Measurements from ENCODE around the gene IMP3. TPM values are rescaled to one million over a fixed set of nuclear protein-coding genes. Genes with fewer than 3 reads are reported as not detected.

Gene IMP3
- total RNA-seq, 1 experiment from 2014 or later: 127 TPM

- DNase-seq (ENCODE audit: low read depth): peak; percentile 82
Observed at GRCh38 chr15:75620841-75621391, 19.1 kb downstream of the IMP3 start.

GRCh38 chr15:75620058-75620820 lies 19.8 kb downstream of the IMP3 start:
- DNase-seq (ENCODE audit: low read depth): peak; percentile 64

GRCh38 chr15:75616766-75617165 lies 23.3 kb downstream of the IMP3 start:
- DNase-seq (ENCODE audit: low read depth): no peak

GRCh38 chr15:75606711-75607699 lies 33.0 kb downstream of the IMP3 start:
- DNase-seq (ENCODE audit: low read depth): no peak

- no peak for DNase-seq (ENCODE audit: low read depth)
Observed at GRCh38 chr15:75606026-75606425, 34.0 kb downstream of the IMP3 start.

GRCh38 chr15:75599401-75599800 lies 40.6 kb downstream of the IMP3 start:
- peak; percentile 28 for DNase-seq (ENCODE audit: low read depth)

- DNase-seq (ENCODE audit: low read depth): no peak
Observed at GRCh38 chr15:75598361-75598760, 41.7 kb downstream of the IMP3 start.

GRCh38 chr15:75597667-75598341 lies 42.2 kb downstream of the IMP3 start:
- DNase-seq (ENCODE audit: low read depth): no peak

- no peak for DNase-seq (ENCODE audit: low read depth)
Observed at GRCh38 chr15:75596703-75597345, 43.2 kb downstream of the IMP3 start.

GRCh38 chr15:75594276-75594675 lies 45.7 kb downstream of the IMP3 start:
- no peak for DNase-seq (ENCODE audit: low read depth)

GRCh38 chr15:75591655-75592364 lies 48.2 kb downstream of the IMP3 start:
- no peak for DNase-seq (ENCODE audit: low read depth)

- no peak for DNase-seq (ENCODE audit: low read depth)
Observed at GRCh38 chr15:75590239-75590638, 49.8 kb downstream of the IMP3 start.

Other genes starting within 250 kb of the IMP3 start
- gene SIN3A, start 188.5 kb downstream of the IMP3 start, total RNA-seq (2014; rRNA removed; shearing (Covaris generic)): 22.8 and 29.7 TPM in 2 replicates
- gene PTPN9, start 60.9 kb downstream of the IMP3 start, total RNA-seq (2014; rRNA removed; shearing (Covaris generic)): 22.4 and 27.8 TPM in 2 replicates
- gene SNUPN, start 14.5 kb downstream of the IMP3 start, total RNA-seq (2014; rRNA removed; shearing (Covaris generic)): 30.5 and 33.2 TPM in 2 replicates
- gene SNX33, start 7.7 kb upstream of the IMP3 start, total RNA-seq (2014; rRNA removed; shearing (Covaris generic)): 7.1 and 8.1 TPM in 2 replicates
- gene CSPG4, start 72.6 kb upstream of the IMP3 start, total RNA-seq (2014; rRNA removed; shearing (Covaris generic)): 31.4 and 52.5 TPM in 2 replicates
- 74.8 and 86.9 TPM in 2 replicates for gene UBE2Q2, start 203.2 kb upstream of the IMP3 start, total RNA-seq (2014; rRNA removed; shearing (Covaris generic))